ENCODE results near the gene DUSP28.
"Not testable (repeated sequence)": the region's sequence is repeated elsewhere in the genome, so short reads cannot be mapped to it uniquely, and the experiment has no call there.

Gene DUSP28

GRCh38 chr2:240514631-240515030, 45.5 kb upstream of the DUSP28 start:
- H3K4me3 ChIP-seq (ENCODE audit: low read depth, low read length): no peak overlapping the region
- TF ChIP-seq, protein P1, sequence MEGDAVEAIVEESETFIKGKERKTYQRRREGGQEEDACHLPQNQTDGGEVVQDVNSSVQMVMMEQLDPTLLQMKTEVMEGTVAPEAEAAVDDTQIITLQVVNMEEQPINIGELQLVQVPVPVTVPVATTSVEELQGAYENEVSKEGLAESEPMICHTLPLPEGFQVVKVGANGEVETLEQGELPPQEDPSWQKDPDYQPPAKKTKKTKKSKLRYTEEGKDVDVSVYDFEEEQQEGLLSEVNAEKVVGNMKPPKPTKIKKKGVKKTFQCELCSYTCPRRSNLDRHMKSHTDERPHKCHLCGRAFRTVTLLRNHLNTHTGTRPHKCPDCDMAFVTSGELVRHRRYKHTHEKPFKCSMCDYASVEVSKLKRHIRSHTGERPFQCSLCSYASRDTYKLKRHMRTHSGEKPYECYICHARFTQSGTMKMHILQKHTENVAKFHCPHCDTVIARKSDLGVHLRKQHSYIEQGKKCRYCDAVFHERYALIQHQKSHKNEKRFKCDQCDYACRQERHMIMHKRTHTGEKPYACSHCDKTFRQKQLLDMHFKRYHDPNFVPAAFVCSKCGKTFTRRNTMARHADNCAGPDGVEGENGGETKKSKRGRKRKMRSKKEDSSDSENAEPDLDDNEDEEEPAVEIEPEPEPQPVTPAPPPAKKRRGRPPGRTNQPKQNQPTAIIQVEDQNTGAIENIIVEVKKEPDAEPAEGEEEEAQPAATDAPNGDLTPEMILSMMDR (IDR thresholded peaks at IDR 0.05; ENCODE audit: borderline replicate concordance, insufficient read depth, low read depth, low read length): no peak

- TF ChIP-seq, protein P1 (IDR thresholded peaks at IDR 0.05; ENCODE audit: borderline replicate concordance, insufficient read depth, low read depth, low read length): no peak
- no peak overlapping the region for H3K4me3 ChIP-seq (ENCODE audit: low read depth, low read length)
Observed at GRCh38 chr2:240517342-240517741, 42.8 kb upstream of the DUSP28 start.

- TF ChIP-seq, protein P1 (IDR thresholded peaks at IDR 0.05; ENCODE audit: borderline replicate concordance, insufficient read depth, low read depth, low read length): no peak
- H3K4me3 ChIP-seq (ENCODE audit: low read depth, low read length): no peak overlapping the region
Observed at GRCh38 chr2:240518981-240519380, 41.2 kb upstream of the DUSP28 start.

DNA sequence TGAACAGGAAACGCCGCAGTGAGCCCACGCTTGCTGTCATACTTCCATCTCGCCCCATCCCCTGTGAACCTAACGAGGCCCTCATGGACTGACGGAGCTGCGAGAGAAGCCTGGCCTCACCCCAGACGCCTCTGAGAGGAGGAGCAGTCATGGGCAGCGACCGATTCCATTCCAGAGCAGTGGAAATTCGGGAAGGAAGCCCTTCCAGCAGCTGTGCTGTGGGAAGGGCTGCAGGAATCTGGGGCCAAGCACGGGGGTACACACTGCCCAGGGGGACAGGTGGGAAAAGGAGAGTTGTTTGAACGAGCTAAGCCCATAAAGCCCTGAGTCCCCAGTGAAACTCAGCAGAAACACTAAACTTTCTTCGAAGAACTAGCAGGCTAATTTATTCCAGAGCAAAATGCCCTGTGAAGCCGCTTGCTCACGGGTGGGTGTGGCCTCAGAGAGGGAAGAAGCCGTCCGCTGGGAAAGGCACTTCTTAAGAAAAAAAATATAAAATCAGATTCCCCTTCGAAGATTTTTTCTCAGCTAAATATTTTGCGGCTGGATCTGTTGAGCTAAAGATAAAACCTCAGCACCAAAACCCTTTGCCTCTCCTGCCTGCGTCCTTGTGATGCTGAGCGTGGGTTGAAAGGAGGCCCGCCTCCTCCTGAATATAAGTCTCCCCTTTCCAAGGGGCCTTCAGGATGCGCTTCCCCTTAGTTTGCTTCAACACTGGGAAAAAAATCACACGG, 40.6 kb upstream of the DUSP28 start:
- H3K4me3 ChIP-seq (ENCODE audit: low read depth, low read length): no peak overlapping the region
- TF ChIP-seq, protein P1 (IDR thresholded peaks at IDR 0.05; ENCODE audit: borderline replicate concordance, insufficient read depth, low read depth, low read length): no peak

GRCh38 chr2:240520130-240520973, 39.8 kb upstream of the DUSP28 start:
- no peak overlapping the region for H3K4me3 ChIP-seq (ENCODE audit: low read depth, low read length)
- TF ChIP-seq, protein P1 (IDR thresholded peaks at IDR 0.05; ENCODE audit: borderline replicate concordance, insufficient read depth, low read depth, low read length): no peak

GRCh38 chr2:240520974-240521350, 39.2 kb upstream of the DUSP28 start:
- no peak overlapping the region for H3K4me3 ChIP-seq (ENCODE audit: low read depth, low read length)
- TF ChIP-seq, protein P1 (IDR thresholded peaks at IDR 0.05; ENCODE audit: borderline replicate concordance, insufficient read depth, low read depth, low read length): no peak

DNA sequence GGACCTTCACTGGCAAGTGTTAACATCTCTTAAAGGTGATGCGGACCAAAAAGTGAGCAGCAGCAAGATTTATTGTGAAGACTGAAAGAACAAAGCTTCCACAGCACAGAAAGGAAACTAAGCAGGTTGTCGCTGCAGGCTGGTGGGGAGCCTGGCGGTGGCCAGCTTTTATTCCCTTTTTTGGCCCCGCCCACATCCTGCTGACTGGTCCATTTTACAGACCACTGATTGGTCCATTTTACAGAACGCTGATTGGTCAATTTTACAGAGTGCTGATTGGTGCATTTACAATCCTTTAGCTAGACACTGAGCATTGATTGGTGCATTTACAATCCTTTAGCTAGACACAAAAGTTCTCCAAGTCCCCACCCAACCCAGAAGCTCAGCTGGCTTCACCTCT, 38.3 kb upstream of the DUSP28 start:
- not testable (repeated sequence) for H3K4me3 ChIP-seq (ENCODE audit: low read depth, low read length)

Data from GM12875 (cell line).